NOMO-1 (cell line): ENCODE data around the gene SAFB.

Experiments used
- DNase-seq, 2 experiments: peaks; one replicate each; lab custom pipeline; 2025; ENCODE audit not compliant: unreplicated experiment in 2 of 2; lab: John Stamatoyannopoulos, UW

SAFB gene

DNA sequence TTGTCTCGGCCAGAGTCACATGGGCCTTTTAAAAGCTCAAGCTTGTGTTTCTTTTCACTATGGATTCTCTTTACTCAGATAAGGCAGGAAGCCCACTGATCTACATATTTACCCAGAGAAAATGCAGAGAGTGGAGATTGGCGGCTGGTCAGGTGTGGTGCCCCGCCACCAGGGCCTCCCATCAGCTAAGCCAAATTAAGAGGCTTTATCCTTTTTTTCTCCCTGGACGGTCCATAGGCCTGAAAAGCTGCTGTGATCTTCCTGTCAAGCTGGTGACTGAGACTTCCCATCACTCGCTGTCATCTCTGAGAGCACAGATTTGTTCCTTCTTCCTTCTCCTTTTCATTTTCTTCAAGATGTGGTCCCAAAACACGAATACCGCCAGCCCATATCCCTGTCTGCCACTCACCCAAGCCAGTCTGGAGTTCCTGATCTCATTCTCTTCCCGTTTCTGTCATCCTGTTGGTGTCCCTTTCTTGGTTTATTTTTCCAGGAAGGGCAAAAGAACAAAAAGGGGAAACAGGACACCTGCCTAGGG lies 1.9 kb downstream of the SAFB start:
- DNase-seq = no peak

DNA sequence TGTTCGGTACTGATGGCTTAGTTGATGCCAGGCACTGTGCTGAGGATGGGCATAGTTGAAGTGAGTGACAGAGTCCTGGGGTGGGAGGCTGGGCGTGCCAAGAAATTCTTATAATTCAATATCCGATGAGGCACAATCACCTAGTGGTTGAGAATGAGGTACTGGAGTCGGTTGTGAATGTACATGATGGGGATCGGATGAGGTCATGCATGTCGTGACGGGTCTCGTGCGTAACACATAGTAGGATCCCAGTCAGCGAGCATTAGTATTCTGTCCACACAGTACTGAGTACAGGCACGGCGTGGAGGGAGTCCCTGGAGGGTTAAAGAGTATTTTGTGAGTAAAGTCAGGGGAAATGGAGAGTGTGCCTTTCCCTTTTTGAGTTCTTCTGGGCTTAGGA lies 2.8 kb downstream of the SAFB start:
- no peak for DNase-seq

DNA sequence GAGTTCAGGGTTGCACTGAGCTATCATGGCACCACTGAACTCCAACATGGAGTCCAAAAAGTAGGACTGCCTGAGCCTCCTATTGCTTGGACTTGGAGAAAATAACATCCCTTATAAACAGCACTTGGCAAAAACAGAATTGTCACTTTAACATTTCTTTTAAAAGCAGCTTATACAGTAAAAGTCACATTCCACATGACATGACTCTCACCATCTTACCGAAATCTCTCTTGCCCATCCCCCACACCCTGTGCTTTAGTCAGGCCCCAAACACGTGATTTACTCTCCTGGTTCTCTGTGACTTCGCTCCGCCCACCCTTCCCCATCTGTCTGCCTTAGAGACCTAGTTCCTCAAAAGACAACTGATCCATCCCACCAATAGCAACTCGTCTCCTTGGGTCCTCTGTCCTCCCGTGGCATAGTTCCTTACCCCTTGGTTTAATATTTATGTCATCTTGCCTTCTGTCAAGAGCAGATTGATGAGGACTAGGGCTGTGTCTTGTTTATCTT lies 4.6 kb downstream of the SAFB start:
- peak; percentile 94 to 95 for DNase-seq

DNA sequence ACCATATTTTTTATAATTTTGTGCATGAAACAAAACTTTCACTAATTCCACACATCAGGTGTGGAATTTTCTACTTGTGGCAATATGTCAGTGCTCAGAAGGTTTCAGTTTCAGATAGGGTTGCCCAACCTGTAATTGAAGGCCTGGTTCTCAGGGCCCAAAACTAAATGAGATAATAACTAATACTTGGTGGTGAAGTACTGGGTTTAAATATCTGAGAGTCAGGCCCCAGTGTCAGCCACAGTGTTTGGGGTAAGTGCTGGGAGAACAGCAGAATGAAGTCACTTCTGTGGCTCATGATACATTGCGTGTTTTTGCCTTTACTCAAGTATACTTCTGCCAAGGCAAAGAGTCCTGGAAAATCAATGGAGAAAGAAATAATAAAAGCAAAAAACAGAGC lies 5.6 kb downstream of the SAFB start:
- DNase-seq = peak; percentile 27 to 42

DNA sequence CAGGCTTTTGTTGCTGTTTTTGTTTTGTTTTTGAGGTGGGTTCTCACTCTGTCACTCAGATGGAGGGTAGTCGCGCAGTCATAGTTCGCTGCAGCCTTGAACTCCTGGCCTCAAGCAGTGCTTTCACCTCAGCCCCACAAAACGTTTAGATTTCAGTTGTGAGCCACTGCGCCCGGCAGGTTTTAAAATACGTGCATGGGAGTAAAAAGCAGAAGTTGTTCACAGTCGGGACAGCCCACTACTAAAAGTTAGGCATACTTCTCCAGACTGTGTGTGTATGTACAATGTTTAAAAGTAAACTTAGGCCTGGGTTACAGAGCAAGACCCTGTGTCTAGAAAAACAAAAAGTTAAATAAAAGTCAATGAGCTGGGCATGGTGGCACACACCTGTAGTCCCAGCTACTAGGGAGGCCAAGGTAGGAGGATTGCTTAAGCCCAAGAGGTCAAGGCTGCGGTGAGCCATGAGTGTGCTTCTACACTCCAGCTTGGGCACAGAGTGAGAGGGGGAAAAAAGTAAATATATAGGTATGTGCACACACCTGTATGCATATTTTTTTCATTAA lies 6.1 kb downstream of the SAFB start:
- DNase-seq = peak; percentile 65 to 70

DNA sequence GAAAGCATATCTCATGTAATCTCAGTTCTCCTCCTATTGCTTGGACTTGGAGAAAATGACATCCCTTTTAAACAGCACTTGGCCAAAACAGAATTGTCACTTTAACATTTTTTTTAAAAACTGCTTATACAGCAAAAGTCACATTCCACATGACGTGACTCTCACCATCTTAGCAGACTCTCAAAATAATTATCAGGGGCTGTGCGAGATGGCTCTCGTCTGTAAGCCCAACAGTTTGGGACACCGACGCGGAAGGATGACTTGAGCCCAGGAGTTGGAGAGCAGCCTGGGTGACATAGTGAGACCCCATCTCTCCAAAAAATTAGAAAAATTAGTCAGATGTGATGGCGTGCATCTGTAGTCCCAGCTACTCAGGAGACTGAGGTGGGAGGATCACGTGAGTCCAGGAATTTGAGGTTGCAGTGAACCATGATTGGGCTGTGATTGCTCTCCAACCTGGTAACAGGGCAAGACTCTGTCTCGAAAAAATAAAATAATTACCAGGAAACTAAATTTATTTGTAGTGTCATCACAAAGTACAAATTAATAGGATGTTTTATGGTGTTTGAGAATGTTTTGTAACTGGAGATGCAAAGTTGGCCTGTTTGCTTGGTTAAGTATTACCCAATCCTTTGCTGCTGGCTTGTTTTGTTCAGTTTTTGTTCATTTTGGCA lies 8.8 kb downstream of the SAFB start:
- DNase-seq = no peak

DNA sequence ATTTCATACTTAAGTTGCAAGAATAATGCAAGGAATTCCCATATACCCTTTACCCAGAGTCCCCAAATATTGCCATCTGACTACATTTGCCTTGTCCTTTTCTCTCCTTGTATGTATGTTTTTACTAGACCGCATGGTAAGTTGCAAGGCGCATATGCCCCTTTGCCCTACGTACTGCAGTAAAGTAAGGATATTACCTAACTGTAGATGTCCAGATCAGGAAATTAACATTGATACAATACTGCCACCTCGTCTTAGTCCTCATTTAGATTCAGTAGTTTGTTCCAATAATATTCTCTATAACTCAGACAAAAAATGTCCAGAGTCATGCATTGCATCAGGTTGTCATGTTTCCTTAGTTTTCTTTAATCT lies 9.3 kb downstream of the SAFB start:
- DNase-seq = no peak

DNA sequence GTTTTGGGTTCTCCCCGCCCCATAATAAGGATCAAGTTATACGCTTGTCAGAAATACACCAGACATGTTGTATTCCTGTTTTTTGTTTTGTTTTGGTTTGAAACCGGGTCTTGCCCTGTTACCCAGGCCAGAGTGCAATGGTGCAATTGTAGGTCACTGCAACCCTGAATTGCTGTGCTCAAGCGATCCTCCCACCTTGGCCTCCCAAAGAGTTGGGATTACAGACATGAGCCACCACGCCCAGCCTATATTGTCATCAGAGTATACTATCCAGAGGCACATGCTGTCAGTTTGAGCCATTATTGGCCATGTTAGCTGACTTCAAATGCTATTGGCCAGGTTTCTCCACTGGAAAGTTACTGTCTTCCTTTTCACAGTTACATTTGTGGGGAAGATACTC lies 9.8 kb downstream of the SAFB start:
- no peak for DNase-seq

DNA sequence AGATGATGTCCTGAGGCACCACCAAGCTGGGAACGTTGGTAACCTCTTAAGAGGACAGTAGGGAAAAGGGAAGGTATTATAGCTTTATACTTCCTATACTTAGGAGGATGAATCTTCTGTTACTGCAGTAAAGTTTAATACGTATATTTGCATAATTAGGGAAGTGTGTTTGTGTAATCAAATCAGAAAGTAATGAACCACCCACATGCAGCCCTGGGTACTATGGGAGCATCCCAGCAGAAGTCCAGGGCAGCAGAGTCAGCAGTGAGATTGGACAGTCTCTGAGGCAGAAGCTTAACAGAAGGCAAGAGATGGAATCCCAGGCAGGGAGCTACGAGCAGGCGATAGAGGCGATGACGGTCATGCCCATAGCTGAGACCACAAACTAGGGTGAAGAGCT lies 12.5 kb downstream of the SAFB start:
- no peak for DNase-seq

DNA sequence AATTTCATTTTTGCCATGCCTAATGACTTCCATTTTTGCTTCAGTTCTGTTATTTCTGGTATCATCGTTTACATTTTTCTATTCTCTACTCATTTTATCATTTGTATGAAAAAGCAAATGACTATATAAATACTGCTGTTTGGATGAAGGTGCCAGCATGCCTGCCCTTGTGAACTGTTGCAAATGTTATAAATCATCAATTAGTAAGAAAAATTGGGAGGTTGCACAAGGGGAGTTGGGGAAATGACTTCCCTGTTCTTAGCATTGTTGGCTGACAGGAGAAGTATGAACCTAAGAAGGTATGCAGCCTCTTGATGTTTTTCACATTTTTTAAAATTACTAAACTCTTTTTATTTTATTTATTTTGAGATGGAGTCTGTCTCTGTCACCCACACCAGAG lies 15.1 kb downstream of the SAFB start:
- DNase-seq = peak; percentile 41 to 53

DNA sequence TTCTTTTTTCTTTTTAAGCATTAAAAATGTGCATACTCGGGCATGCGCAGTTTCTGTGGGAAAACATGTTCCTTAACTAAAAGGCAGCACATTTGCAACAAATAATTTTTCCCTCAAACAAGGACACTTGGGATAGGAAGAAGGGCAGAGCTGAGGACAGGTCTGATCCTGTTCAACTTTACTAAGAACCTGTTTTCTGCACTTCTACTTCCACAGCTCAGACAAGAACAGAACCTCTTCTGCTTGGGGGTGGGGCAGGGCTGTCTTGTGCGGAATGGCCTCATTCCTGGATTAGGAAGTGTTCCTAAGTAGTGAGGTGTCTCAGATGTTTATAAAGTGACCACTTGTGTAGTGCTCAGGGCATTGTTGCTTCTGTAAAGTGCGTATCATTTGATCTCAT lies 18.3 kb downstream of the SAFB start:
- no peak for DNase-seq

DNA sequence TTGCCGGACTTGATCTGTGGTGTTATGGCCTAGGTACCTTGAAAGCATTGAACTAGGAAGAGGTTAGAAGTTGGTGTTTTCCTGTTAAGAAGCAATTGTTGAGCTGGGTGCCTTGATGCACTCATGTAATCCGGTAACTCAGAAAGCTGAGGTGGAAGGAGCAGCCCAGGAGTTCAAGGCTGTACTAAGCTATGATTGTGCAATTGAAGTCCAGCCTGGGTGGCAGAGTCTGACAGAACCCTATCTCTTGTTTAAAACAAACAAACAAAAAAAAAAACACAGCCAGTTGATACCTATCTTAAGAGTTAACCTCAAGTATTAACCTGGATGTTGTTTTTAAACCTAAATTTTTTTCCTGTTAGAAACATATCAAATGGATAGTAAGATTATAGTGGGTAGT lies 19.3 kb downstream of the SAFB start:
- no peak for DNase-seq

DNA sequence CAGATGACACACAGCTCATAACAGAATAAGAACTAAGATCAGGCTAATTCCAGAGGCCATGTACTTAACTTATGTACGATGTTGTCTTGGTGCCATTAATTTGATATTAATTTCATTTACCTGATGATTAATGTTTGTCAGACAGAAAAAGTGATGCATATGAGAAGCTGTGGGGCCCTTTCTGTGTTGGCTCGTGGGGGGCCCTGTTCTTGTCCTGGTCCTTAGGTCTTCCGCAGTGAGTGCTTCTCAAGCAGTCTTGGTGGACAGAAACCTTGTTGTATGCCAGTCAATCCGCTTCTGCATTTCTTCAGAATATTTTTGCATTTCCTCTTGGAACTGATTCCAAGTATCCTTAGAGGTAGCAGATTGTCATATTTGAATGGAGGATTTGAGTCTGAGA lies 20.2 kb downstream of the SAFB start:
- DNase-seq = no peak

DNA sequence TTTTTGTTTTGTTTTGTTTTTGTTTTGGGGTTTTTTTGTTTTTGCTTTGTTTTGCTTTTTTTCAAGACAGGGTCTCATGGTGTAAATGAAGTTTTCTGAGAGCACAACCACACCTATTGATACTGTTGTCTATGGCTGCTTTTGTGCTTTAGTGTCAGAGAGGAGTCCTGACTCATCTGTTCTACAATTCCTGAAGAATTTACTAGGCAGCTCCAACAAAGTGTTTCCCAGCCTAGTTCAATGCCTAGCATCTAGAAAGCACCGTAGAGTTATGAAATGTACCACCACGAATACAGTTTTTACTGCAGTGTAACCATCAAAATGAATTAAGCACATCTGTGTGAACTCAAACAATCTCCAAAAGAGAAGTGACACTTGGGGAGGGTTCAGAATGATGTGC lies 21.2 kb downstream of the SAFB start:
- no peak for DNase-seq

DNA sequence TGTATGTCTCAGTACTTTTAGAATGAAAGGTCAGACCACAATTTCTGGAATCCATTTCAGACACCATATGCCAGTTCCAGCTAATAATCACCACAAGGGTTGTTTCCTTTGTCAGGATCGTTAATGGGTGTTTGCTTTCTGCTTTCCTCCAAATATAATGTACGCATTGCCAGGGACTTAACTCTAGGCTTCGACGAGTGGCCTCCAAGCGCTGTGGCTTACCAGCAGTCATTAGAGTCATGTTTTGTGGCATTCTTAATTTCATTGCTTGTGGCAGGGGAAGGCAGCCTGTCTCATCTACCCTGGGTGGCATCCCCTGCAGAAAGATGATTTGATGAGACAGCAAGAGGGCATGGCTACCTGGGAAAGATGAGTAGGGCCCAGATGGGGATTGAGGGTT lies 22.5 kb downstream of the SAFB start:
- DNase-seq = no peak

DNA sequence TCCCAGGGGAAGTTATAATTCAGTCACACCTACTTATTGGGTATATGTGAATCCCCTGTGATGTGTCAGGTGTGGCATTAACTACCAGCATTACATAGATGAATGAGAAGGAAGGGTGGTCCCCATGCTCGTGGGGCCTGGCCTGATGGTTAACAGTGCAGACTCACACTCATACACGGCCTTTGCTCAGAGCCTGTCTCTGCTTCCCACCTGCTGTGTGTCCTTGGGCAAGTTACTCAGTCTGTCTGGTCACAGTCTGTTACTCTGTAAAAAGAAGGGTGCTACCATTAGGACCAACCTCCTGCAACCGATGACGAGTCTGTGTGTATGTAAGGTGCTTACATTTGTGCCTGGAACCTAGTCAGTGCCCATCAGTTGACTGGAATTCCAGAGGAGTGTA lies 23.8 kb downstream of the SAFB start:
- DNase-seq = no peak

DNA sequence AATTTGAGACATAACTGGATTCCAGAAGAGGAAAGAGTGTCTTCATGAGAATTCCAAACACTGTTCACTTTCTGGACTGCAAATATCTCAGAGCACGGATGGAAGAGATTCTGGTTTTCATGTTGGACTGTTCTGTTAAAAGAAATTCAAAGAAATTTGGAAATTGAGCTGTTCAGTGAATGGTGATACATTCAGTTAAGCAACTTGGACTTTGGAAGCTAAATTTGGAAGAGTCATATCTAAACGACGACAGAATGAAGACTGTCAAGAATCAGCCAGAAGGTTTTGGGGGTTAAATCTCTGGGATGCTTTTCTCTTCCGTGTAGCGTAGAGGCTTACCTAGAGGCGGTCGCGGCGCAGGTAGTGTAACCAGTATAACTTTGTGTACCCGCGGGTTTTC lies 25.6 kb downstream of the SAFB start:
- DNase-seq = no peak

DNA sequence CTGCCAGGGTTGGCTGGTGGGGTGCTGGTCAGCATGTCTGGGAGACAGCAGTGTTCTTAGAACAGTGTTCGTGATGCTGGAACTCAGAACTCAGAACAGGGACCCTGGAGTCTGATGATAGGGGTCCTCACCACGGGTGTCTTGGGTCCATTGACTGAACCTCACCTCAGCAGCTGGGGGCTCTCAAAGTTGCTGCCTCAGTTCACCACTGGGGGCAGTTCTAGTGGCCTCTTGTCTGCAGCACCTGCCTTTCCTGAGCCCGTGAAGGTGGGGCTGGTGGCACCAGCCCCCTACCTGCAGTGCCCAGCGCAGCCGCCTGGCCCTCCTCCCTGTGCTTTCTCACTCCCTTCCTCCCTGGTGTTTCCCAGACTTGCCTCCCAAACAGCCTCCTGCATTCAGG lies 28.5 kb downstream of the SAFB start:
- no peak for DNase-seq

DNA sequence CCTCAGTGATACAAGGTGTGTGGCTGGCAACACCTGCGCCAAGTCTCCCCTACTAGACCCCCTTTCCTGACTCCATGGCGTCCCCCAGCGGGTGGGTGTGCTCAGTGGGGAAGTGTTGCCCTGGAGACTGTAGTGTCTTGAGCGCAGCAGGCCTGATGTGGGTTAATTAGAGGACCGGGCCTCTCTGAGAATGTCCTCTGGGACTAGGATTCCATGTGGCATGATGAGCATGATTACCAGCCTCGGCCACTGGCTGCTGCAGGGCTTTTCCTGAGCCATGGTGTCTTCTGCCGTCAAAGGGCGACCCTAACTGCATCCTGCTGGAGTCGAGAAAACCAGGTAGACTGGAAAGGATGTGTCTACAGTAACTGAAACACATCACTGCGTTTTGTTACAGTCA lies 29.4 kb downstream of the SAFB start:
- no peak for DNase-seq

DNA sequence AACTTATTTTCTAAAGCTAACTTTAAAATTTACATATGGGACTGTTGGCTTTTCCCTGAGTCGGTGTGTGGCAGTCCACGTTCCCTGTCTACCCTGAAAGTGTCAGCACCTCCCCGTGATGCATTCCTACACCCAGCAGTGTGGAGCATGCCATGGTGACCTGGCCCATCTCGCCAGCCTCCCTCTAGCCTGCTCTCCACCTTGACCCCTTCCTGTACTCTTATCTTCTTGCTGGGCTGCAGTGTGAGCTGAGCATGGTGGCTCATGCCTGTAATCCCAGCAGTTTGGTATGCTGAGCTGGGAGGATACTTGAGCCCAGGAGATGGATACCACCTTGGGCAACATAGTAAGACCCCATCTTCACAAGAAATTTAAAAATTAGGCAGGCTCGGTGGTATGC lies 32.0 kb downstream of the SAFB start:
- DNase-seq = no peak

DNA sequence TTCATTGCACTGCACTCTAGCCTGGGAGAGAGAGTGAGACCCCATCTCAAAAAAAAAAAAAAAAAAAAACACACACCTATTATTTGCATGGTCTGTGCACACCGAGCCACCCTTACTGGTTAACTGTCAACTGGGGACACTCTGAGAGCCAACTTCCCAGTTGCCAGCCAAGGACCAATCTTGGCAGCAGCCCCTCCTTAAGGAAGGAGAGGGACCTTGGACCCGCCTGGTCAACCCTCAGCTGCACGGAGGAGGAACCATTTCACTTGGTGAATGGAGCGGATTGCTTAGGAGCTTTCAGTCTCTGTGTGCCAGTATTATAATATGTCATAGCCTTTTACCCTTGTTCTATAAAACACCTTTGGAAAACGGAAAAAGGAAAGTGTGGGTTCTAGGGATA lies 32.5 kb downstream of the SAFB start:
- DNase-seq = no peak

DNA sequence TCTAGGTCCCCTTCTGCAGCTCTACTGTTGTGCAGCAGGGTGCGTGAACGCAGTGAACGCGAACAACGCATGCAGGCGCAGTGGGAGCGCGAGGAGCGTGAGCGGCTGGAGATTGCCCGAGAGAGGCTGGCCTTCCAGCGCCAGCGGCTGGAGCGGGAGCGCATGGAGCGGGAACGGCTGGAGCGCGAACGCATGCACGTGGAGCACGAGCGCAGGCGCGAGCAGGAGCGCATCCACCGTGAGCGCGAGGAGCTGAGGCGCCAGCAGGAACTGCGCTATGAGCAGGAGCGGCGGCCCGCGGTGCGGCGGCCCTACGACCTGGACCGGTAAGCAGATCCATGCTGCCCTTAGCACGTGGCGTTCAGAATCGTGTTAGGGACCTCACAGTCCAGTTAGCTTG lies 38.6 kb downstream of the SAFB start:
- no peak for DNase-seq

DNA sequence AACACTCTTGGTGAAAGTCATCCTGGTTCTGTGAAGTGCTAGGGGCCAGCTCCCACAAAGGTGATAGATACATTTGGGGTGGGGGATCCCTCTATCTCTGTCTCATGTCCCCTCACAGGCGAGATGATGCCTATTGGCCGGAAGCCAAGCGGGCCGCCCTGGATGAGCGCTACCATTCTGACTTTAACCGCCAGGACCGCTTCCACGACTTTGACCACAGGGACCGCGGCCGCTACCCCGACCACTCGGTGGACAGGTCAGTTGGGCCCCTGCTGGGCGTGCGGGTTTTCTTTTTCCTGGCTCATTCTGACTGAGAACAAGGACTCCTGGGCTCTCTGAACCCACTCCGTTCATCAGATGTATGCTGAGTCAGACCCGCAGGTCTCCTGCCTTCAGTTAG lies 41.0 kb downstream of the SAFB start:
- DNase-seq = no peak
